SHP77 treated with DMSO at 0.1 percent for 48 hours (cell line): Measurements from ENCODE around the gene TMEM271.
"Not testable (repeated sequence)": the region's sequence is repeated elsewhere in the genome, so short reads cannot be mapped to it uniquely, and the experiment has no call there.

Experiments
- DNase-seq: peaks from one replicate; lab custom pipeline; 2025; lab: John Stamatoyannopoulos, UW

TMEM271 gene

DNA sequence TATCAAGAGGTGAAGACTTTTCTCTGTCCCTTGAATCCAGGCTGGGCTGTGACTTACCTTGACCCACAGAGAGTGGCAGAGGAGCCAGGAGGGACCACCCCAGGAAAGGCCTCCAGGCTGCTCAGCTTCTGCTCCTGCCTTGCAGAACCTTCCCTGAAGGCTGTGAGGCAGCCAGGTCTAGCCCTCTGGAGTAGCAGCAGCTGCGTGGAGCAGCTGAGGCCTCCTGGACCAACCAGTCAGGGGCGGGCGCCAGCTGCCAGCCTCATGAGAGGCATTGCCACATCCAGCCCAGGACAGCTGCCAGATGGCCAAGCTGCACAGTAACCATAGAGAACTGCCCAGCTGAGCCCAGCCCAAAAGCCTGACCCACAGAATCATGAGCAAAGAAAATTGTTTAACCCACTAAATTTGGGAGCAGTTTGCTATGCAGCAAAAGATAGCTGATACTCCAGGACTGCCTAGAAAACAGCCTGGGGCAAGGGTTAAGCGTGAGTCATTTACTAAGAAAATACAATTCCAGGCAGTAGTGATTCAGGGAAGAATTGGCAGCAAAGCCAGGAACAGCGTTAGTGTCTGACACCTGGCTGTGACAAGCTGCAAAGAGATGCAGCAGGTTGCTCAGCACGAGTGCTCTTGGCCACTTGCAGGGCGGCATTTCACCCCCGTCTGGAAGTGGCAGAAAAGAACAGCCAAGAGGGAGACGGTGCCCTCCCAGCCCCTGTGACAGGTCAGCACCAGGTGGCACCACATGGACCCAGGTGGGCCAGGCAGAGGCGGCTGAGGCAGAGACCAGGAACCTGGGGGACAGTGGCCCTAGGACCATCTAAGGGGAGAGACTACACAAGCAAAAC lies 34.5 kb upstream of the TMEM271 start:
- no peak for DNase-seq

DNA sequence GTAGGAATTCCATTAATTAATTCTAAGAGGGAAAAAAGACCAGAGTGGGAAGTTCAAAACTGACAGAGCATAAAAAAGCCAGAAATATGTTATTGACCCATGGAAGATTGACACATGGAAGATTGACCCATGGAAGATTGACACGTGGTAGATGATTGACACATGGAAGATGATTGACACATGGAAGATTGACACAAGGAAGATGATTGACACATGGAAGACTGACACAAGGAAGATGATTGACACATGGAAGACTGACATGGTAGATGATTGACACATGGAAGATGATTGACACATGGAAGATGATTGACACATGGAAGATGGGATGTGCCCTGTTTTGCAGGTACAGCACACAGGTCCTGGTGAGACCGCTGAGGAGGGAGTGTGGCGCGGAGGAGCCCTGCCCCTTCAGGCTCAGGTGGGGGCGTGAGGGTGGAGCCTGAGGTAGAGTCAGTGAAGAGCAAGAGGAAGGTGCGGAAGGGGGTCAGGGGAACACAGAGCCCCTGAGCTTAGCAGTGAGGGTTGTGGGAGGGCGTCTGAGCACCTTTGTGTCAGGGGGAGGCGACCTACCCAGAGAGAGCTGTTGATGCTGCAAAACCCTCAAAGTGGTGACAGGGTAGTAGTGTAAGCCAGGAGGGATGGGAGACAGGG lies 33.4 kb upstream of the TMEM271 start:
- DNase-seq, result no peak

DNA sequence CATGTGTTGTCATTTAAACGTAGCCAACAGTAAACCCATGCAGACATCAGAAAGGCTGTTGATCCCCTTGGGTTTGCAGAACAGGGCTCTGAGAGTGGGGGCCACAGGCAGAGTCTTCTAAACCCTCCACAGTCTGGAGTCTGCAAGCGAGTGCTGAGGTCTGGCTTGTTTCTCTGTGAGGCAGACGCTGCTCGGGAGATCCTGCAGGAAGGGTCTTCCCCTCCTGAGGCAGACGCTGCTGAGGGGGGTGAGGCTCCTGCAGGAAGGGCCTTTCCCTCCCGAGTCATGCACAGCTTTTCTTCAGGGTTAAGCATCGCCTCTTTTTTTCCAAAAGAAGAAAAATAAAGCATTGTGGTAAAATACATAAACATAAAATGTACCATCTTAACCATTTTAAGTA lies 32.1 kb upstream of the TMEM271 start:
- no peak for DNase-seq

- DNase-seq, result no peak
Observed at GRCh38 chr4:605702-606425, 29.8 kb upstream of the TMEM271 start.

- no peak for DNase-seq
Observed at GRCh38 chr4:604131-604530, 28.0 kb upstream of the TMEM271 start.

- DNase-seq, result no peak
Observed at GRCh38 chr4:602559-602942, 26.5 kb upstream of the TMEM271 start.

DNA sequence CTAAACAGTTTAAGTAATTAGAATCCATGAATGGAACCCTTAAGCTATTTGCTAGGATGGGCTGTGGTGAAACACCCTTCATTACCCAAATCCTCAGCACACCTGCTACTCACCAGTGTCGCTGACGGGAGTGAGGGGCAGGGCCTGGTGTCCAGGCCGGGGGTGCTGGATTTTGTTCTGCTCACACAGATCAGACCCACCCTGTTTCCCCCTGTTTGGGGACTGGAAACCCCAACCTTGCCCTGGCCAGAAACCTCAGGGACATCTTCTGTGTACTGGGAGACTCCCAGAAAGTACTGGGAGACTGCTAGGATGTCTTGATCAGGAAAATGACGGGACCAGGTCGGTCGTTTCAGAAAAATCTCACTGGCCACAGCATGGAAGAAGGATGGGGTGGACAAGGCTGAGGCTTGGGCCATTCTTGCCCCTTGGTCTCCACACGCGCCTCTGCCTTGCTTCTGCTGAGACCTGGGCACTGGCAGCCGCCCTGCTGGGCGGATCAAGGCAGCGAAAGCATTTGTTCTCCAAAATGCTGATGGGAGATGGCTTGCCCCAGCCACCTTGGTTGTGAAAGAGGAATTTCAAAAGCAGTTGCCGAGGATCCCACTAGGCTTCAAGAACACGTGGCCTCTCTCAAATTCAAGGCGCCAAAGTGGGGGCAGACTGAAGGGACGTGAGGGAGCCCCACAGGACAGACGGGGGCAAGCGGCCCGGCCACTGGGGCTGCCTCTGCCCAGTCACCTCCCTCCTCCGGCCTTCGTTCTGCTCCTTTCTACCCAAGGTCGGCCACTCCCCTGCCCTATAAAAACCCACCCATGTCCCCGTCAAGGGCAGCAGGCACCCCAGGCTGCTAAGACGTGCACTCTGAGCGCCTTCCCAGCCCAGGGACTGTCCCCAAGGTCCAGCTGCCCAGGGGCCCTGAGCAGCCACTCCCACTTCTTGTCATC lies 25.8 kb upstream of the TMEM271 start:
- DNase-seq, result no peak

- no peak for DNase-seq
Observed at GRCh38 chr4:600850-601515, 24.9 kb upstream of the TMEM271 start.

DNA sequence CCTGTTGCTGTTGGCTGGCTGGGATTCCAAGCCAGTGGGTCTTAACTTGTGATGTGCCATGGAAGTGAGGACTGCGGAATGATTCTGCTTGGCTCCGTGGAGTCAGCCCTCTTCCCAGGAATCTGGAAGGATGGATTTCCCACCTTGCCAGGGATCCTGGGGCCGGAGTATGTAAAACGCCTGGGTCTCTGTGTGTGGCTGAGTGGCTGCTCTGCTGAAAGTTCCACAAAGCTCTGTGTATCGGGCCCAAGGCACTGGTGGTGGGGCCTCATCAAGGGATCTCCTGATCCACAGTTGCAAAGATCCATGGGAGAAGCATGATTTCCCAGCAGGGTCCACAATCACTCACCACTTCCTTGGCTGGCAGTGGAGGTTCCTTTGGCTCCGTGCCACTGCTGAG lies 24.1 kb upstream of the TMEM271 start:
- DNase-seq, result no peak

- no peak for DNase-seq
Observed at GRCh38 chr4:598925-599324, 22.8 kb upstream of the TMEM271 start.

DNA sequence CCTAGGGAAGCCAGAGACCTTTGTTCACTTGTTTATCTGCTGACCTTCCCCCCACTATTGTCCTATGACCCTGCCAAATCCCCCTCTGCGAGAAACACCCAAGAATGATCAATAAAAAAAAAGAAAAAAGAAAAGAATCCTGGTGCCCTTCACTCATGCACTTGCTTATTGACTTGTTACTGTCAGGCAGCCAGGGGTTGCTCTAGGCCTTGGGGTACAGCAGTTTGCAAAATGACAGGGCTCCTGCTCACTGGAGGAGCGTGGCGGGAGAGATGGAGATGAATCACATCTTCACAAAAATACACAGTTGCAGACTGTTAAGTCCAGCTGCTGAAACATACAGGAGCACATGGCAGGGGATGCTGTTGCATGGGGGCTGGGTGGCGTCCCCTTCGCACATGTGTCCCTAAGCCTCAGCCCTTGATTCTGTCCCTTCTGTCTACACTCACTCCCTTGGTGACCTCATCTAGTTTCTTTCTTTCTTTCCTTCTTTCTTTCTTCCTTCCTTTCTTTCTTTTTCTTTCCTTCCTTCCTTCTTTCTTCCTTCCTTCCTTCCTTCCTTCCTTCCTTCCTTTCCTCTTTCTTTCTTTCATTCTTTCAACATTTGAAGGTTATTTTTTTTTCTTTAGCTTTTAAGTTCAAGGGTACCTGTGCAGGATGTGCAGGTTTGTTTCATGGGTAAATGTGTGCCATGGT lies 16.9 kb upstream of the TMEM271 start:
- no peak for DNase-seq

- not testable (repeated sequence) for DNase-seq
Observed at GRCh38 chr4:592178-592577, 16.1 kb upstream of the TMEM271 start.

GRCh38 chr4:590313-590841 lies 14.3 kb upstream of the TMEM271 start:
- DNase-seq, result no peak

GRCh38 chr4:589219-589963 lies 13.3 kb upstream of the TMEM271 start:
- DNase-seq, result no peak

DNA sequence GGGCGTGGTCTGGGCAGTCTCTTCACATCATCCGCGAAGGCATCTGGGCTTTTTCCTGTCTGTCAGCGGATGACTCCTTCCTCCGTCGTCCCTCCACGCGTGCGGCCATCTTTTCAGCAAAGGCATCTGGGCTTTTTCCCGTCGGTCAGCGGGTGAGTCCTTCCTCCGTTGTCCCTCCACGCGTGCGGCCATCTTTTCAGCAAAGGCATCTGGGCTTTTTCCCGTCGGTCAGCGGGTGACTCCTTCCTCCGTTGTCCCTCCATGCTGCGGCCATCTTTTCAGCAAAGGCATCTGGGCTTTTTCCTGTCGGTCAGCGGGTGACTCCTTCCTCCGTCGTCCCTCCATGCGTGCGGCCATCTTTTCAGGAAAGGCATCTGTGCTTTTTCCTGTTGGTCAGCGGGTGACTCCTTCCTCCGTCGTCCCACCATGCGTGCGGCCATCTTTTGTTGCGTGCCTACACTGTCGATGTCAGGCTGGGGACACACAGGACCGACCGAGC lies 12.3 kb upstream of the TMEM271 start:
- DNase-seq, result no peak

DNA sequence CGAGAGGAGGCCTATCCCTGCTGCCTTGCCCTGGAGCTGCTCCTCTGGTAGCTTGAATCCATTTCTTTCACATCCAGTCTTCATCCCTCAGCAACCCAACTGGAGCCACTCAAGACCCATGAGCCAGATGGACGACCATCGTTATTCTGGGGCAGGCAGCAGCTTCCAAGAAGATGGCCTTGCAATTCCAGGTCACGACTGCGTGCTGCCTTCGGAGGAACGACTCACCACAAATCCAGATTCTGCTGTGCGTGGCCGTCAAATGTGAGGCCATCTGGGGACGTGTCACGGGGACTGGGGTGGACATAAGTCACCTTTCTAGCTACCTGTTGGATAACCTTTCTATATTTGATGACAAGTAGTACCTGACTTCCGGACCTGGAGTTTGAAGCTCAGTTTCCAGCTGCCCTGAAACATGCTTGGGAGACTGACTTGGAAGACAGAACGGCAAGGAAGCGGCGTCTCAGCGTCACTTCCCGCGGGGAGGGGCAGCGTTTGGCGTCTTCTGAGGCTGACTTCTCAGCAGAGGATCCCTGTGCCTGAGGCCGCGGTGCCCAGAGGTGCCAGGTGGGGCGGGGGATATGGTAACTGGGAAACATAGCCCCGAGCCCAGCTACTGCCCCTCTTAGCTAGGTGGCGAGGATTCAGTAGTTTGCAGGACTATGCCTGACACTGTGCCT lies 11.7 kb upstream of the TMEM271 start:
- no peak for DNase-seq

DNA sequence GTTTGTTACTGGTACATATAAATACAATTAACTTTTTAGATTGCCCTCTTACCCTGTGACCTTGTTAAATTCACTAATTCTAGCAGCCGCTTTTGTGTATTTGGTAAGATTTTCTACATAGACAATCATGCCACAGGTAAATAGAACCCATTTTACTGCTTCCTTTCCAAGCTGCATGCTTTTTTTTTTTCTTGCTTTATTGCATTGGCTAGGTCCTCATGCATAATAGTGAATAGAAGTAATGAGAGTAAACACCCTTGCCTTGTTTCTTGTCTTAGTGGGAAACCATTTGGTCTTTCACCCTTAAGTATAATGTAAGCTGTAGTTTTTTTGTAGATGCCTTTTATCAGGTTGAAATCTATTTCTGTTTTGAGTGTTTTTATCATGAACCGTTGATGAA lies 7.7 kb upstream of the TMEM271 start:
- no peak for DNase-seq

DNA sequence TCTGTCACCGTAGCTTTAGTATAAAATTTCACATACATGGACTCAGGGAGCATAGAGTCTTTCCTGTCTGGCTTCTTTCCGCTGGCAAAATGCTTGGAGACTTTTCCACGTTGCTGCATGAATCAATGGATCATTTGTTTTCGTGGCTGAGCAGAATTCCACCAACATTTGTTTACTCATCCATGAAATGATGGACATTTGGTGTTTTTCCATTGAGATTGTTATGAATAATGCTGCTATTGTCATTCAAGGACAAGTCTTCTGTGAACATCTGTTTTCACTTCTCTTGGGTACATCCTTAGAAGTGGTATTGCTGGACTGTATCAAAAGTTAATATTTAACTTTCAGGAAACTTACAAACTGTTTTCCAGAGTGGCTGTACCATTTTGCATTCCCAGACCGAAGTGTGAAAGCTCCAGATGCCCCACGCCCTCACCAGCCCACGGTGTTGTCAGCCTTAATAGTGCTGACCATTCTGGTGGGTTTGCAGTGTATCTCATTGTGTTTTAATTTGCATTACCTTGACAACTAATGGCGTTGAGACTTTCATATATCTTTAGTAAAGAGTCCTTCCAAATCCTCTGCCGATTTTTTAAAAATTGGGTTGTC lies 5.8 kb upstream of the TMEM271 start:
- no peak for DNase-seq
